Activated CD8-positive, alpha-beta T cell treated with anti-CD3 and anti-CD28 coated beads for 36 hours (primary cell): ENCODE data around the gene PHC3. TPM values are rescaled to one million over a fixed set of nuclear protein-coding genes. Genes with fewer than 3 reads are reported as not detected.

Experiments used
- ATAC-seq: fragments of 200-7000 bp; cut with Tn5 transposase; one replicate; pipeline ENCODE4 v1.10.0; 2021; ENCODE audit warnings: mild to moderate bottlenecking, moderate library complexity
- CTCF ChIA-PET: fragments of 350-600 bp; sonication (Branson Sonifier 250); formaldehyde crosslinking; loops from one replicate; lab custom pipeline; 2021; ENCODE audit warnings: antibody characterized with exemption; lab: Charles Lee
- POLR2A ChIA-PET: fragments of 350-600 bp; sonication (Branson Sonifier 250); formaldehyde crosslinking; loops from one replicate; lab custom pipeline; 2021; ENCODE audit warnings: antibody characterized with exemption; lab: Charles Lee
- DNase-seq: peaks from one replicate; pipeline ENCODE4 v3.0.0-alpha.2; 2020
- H3K27ac Mint-ChIP-seq: one replicate; pipeline ENCODE4 v1.8.0; 2021; ENCODE audit warnings: mild to moderate bottlenecking, mixed read lengths
- H3K27me3 Mint-ChIP-seq: one replicate; pipeline ENCODE4 v1.8.0; 2021; ENCODE audit warnings: mixed read lengths
- H3K36me3 Mint-ChIP-seq: one replicate; pipeline ENCODE4 v1.8.0; 2021; ENCODE audit warnings: low read depth, mixed read lengths
- H3K4me1 Mint-ChIP-seq: one replicate; pipeline ENCODE4 v1.8.0; 2021; ENCODE audit warnings: low read depth, mixed read lengths
- H3K4me3 Mint-ChIP-seq: one replicate; pipeline ENCODE4 v1.8.0; 2021; ENCODE audit warnings: mild to moderate bottlenecking, moderate library complexity, mixed read lengths
- H3K9me3 Mint-ChIP-seq: one replicate; pipeline ENCODE4 v1.8.0; 2021; ENCODE audit warnings: mixed read lengths
- intact Hi-C: fragments of 100-400 bp; cut with micrococcal nuclease; formaldehyde crosslinking; loops from one replicate; pipeline ENCODE4 v1.10.0; 2022
- total RNA-seq, 2 experiments: library from RNA; stranded (reverse); gene quantifications; one replicate each; pipeline ENCODE4 v1.2.3, GENCODE V29; 2021
- TF ChIP-seq, protein P1 (sequence below): fragments of 200-600 bp; IDR thresholded peaks from one replicate; pipeline ENCODE4 v1.8.0; 2022; ENCODE audit warnings: antibody characterized with exemption, mild to moderate bottlenecking

PHC3 gene
- total RNA-seq, 2 experiments from 2014 or later = 50.1 to 53.0 TPM

DNA sequence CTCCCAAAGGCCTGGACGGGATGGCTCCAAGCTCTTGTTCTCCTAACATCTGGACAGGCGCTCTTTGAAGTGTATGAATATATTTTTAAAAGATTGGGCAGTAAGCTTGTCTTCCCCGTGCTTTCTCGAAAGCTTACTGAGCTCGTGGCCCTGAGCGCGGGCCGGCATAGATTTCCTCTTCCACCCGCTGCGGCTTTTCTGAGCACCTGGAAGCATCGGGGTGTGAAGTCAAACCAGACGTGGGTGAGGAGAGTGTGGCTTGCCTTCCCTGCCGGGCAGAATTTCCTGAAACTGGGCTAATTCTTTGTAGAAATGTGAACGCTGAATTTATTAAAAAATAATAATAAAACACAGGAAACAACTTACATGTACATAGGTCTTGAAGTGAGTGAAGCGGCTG, 117.8 kb downstream of the PHC3 start:
- DNase-seq (no peak), ATAC-seq (no peak)
- intact Hi-C loops = no loop called here
- CTCF ChIA-PET = no interaction called here
- POLR2A ChIA-PET = no interaction called here
- no peaks in the 10 kb centered on the region for H3K36me3 Mint-ChIP-seq
- H3K4me3 Mint-ChIP-seq = no peak overlapping the region
- TF ChIP-seq, protein P1, sequence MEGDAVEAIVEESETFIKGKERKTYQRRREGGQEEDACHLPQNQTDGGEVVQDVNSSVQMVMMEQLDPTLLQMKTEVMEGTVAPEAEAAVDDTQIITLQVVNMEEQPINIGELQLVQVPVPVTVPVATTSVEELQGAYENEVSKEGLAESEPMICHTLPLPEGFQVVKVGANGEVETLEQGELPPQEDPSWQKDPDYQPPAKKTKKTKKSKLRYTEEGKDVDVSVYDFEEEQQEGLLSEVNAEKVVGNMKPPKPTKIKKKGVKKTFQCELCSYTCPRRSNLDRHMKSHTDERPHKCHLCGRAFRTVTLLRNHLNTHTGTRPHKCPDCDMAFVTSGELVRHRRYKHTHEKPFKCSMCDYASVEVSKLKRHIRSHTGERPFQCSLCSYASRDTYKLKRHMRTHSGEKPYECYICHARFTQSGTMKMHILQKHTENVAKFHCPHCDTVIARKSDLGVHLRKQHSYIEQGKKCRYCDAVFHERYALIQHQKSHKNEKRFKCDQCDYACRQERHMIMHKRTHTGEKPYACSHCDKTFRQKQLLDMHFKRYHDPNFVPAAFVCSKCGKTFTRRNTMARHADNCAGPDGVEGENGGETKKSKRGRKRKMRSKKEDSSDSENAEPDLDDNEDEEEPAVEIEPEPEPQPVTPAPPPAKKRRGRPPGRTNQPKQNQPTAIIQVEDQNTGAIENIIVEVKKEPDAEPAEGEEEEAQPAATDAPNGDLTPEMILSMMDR = no peak
- H3K4me1 Mint-ChIP-seq = no peaks in the 10 kb centered on the region
- no peaks in the 10 kb centered on the region for H3K27me3 Mint-ChIP-seq
- H3K9me3 Mint-ChIP-seq = no peaks in the 10 kb centered on the region
- H3K27ac Mint-ChIP-seq = no peak overlapping the region

DNA sequence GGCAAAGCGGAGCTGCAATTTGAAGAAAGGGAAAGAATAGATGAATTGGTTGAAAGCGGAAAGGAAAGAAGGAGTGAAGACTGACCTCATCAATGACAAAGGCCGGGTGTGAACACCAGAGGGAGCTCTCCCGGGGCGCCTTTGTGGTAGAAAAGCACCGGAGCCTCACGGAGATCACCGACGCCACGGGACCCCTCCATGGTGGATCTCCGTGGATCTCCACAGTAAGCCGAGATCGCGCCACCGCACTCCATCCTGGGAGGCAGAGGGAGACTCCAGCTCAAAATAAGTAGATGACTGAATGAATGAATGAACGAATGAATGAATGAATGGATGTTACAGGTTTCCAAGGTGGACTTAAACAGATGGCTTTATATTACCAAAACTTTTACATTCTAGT, 118.8 kb downstream of the PHC3 start:
- DNase-seq (peak; percentile 13), ATAC-seq (no peak)
- POLR2A ChIA-PET = no interaction called here
- Mint-ChIP-seq H3K27me3 (no peaks in the 10 kb centered on the region), H3K4me1 (peaks cover 8% of the 10 kb centered on the region), H3K27ac (no peak overlapping the region), H3K4me3 (no peak overlapping the region), H3K36me3 (no peaks in the 10 kb centered on the region), H3K9me3 (no peaks in the 10 kb centered on the region)
- intact Hi-C loops = no loop called here
- CTCF ChIA-PET = interaction anchor here (0.6 to 1.3 kb wide), 4 partner anchors 18 to 348 kb away, joined by 3 read pairs; no protein-coding TSS in a partner anchor
- TF ChIP-seq, protein P1 = peak; percentile 23

DNA sequence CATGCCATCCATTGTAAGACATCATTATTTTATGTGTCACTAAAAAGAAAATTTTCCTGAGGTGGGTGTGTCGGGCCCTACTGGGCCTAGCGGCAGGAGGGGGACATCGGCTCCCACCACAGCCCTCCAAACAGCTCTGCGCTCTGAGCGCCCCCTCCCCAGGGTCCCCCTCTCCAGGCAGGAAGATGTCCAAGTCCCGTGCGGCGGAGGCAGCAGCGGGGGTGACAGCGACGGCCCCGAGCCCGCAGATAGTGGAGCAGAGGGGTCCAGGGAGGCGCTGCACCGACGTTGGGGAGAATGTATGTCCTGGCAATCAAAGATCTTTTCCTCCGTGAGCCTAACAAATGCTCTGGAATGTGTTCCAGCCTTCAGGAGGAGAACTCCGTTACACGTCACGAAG, 119.5 kb downstream of the PHC3 start:
- ATAC-seq = no peak
- peaks cover 15% of the 10 kb centered on the region for H3K4me1 Mint-ChIP-seq
- TF ChIP-seq, protein P1 = no peak

DNA sequence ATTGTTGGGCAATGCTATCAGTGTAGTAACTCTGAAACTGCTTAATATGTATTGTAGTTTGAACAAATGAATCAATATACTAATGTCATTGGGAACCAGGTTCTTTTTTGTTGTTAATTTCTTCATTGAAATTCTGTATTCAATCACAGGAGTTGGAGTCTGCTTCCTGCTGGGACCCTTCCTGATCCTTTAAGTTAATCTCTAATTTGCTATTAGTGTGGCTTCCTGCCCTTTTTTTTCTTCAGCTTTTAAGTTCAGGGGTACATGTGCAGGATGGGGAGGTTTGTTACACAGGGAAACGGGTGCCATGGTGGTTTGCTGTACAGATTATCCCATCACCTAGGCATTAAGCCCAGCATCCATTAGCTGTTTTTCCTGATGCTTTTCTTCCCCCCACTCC, 122.1 kb downstream of the PHC3 start:
- ChIA-PET POLR2A (no interaction called here), CTCF (interaction anchor here (1.0 kb wide), 1 partner anchor 22 kb away, joined by 3 read pairs; the partner anchor contains the start of gene GPR160)
- H3K36me3 Mint-ChIP-seq = no peaks in the 10 kb centered on the region
- no peak for ATAC-seq
- H3K4me3 Mint-ChIP-seq = no peak overlapping the region
- DNase-seq = no peak
- H3K27ac Mint-ChIP-seq = no peak overlapping the region
- intact Hi-C loops = loop anchor here (10.0 kb wide), 1 partner anchor 195 kb away; the partner anchor contains the start of gene LRRC31
- no peaks in the 10 kb centered on the region for H3K9me3 Mint-ChIP-seq
- TF ChIP-seq, protein P1 = no peak
- peaks cover 33% of the 10 kb centered on the region for H3K4me1 Mint-ChIP-seq
- H3K27me3 Mint-ChIP-seq = no peaks in the 10 kb centered on the region

More for the DNA sequence above, 119.5 kb downstream of the PHC3 start:
- Mint-ChIP-seq H3K27me3 (no peaks in the 10 kb centered on the region), H3K36me3 (no peaks in the 10 kb centered on the region), H3K9me3 (no peaks in the 10 kb centered on the region), H3K27ac (no peak overlapping the region), H3K4me3 (no peak overlapping the region)
- DNase-seq = no peak
- CTCF ChIA-PET = interaction anchor here (0.8 to 1.3 kb wide), 3 partner anchors 17 to 349 kb away, joined by 3 read pairs; no protein-coding TSS in a partner anchor
- POLR2A ChIA-PET = no interaction called here
- intact Hi-C loops = no loop called here

DNA sequence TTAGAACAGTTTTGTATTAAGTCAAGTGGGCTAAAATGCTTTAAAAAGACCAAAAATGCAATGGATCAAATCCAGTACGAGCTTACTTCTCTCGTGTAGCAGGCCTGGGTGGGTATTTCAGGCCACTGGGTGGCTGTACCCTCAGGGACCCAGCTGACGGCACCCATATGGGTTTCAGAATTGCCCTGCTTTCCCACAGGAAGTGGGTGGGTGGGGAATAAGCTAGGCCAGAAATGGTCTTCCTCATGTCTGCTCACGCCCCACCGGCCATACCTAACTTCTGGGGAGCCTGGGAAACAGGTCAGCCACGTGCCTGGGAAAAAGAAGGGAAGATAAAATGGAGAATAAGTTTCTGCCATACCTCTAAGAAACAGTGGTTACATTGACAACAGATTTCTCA, 123.4 kb downstream of the PHC3 start:
- no peaks in the 10 kb centered on the region for H3K27me3 Mint-ChIP-seq
- DNase-seq = peak; percentile 21
- TF ChIP-seq, protein P1 = no peak
- CTCF ChIA-PET = interaction anchor here (1.0 to 1.6 kb wide), 4 partner anchors 19 to 356 kb away, joined by 3 to 5 read pairs (median 4); no protein-coding TSS in a partner anchor
- H3K4me3 Mint-ChIP-seq = no peak overlapping the region
- no peaks in the 10 kb centered on the region for H3K9me3 Mint-ChIP-seq
- POLR2A ChIA-PET = no interaction called here
- no peaks in the 10 kb centered on the region for H3K36me3 Mint-ChIP-seq
- ATAC-seq = no peak
- peaks cover 33% of the 10 kb centered on the region for H3K4me1 Mint-ChIP-seq
- intact Hi-C loops = loop anchor here (10.0 kb wide), 1 partner anchor 193 kb away; the partner anchor contains the start of gene LRRC31
- H3K27ac Mint-ChIP-seq = peak overlapping the region; percentile 24
